Measurements from ENCODE around the gene SCFD1. TPM values are rescaled to one million over a fixed set of nuclear protein-coding genes. Genes with fewer than 3 reads are reported as not detected.

The SCFD1 gene
- total RNA-seq, 1 experiment from 2014 or later = 38.1 TPM

- peak in 1 of 2 experiments; percentile 57 for DNase-seq
- H3K79me2 ChIP-seq (ENCODE audit: low read depth) = no peaks in the 10 kb centered on the region
Measured at GRCh38 chr14:30779210-30779609, 157.1 kb downstream of the SCFD1 start.

More at GRCh38 chr14:30779210-30779609, 157.1 kb downstream of the SCFD1 start:
- H4K20me1 ChIP-seq (ENCODE audit: insufficient read depth) = no peaks in the 10 kb centered on the region
- CTCF ChIA-PET = no interaction called here
- 0 out of 2 replicates have a peak overlapping the region, but pooled peaks have one; percentile 9 for H3K4me2 ChIP-seq
- no peak overlapping the region for H3K4me3 ChIP-seq
- no peaks in the 10 kb centered on the region for H3K36me3 ChIP-seq (ENCODE audit: low read depth)
- no TSS peak for BruUV-seq (replicated peaks)
- no peaks in the 10 kb centered on the region for H3K9me2 ChIP-seq (ENCODE audit: insufficient read depth)
- TF ChIP-seq CTCF (conservative IDR thresholded peaks at IDR 0.05) (no peak), EZH2 (IDR thresholded peaks at IDR 0.05; ENCODE audit: low read depth) (no peak)
- H3F3A ChIP-seq (ENCODE audit: insufficient read depth, low read depth) = 0 out of 2 replicates have a peak, but pooled peaks cover 6% of the 10 kb centered on the region
- POLR2A ChIA-PET (ENCODE audit: unreplicated experiment) = no interaction called here
- H3K9me3 ChIP-seq (ENCODE audit: insufficient read depth, low read depth) = no peaks in the 10 kb centered on the region
- intact Hi-C loops (cut with micrococcal nuclease; ENCODE audit: unreplicated experiment) = no loop called here
- H3K27ac ChIP-seq = no peak overlapping the region
- no peaks in the 10 kb centered on the region for H3K27me3 ChIP-seq (ENCODE audit: insufficient read depth, low read depth)
- no peak overlapping the region for H2AFZ ChIP-seq
- H3K4me1 ChIP-seq (replicated peaks; ENCODE audit: insufficient read depth) = peaks cover 9% of the 10 kb centered on the region; the same call in 1 of the 2 replicates

Other genes with a start within 250 kb of the SCFD1 start
- 21.1 and 28.0 TPM in 2 replicates for gene G2E3, start 63.2 kb upstream of the SCFD1 start, total RNA-seq (2021)